AG04450 (cell line): Measurements from ENCODE around the gene SEMA4D. TPM values are rescaled to one million over a fixed set of nuclear protein-coding genes. Genes with fewer than 3 reads are reported as not detected.

Source experiments
- CTCF ChIA-PET: fragments of 300-600, 350-600 bp; formaldehyde crosslinking; extraction: SDS; loops from one replicate; lab custom pipeline; 2022; ENCODE audit warnings: antibody characterized with exemption, inconsistent platforms; lab: Charles Lee
- POLR2A ChIA-PET: fragments of 350-600 bp; formaldehyde crosslinking; extraction: SDS; loops from one replicate; lab custom pipeline; 2021; ENCODE audit warnings: antibody characterized with exemption, inconsistent platforms; lab: Yijun Ruan, JAX
- DNase-seq: peaks from one replicate; pipeline ENCODE4 v3.0.0-alpha.2; 2011; ENCODE audit warnings: low read depth, low spot score
- H3K27ac ChIP-seq: one replicate; pipeline ENCODE4 v1.5.1; 2012; ENCODE audit warnings: low read depth, low read length, control low read depth
- H3K27me3 ChIP-seq: one replicate; pipeline ENCODE4 v1.6.0; 2012; ENCODE audit warnings: low read length; ENCODE audit not compliant: control insufficient read depth, insufficient read depth
- H3K4me3 ChIP-seq: 2 replicates; pipeline ENCODE4 v1.5.1; 2011; ENCODE audit warnings: mild to moderate bottlenecking, low read depth, low read length, control low read depth
- H3K9me3 ChIP-seq: 2 replicates; pipeline ENCODE4 v1.5.1; 2012; ENCODE audit warnings: low read length; ENCODE audit not compliant: control insufficient read depth, insufficient read depth
- polyA plus RNA-seq: library from polyadenylated mRNA; depleted of rRNA; stranded (reverse); fragments of >200 nt; gene quantifications from 2 replicates; pipeline ENCODE4 v1.2.3, GENCODE V29; 2011
- TF ChIP-seq, protein P1 (sequence below): IDR thresholded peaks from 2 replicates; pipeline ENCODE4 v1.5.1; 2011; ENCODE audit warnings: low read depth, low read length, control low read depth, inconsistent platforms

Gene SEMA4D
- polyA plus RNA-seq, 1 experiment, result 2.8 TPM

DNA sequence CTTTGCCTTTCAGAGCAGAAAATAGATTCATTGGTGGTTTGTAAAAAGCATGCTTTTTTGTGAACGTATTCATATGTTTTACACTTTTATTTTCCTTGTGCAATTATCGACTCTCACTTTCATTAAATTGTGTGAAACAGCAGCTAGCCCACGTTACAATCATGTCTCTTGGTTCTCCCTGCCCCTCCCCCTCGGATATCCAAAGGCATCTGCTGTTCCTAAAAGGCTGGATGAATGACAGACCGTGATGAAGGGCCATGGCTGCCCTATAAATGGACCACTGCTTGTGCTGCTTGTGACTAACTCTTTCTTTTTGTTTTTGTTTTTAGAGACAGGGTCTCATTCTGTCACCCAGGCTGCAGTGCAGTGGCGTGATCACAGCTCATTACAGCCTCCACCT is 17.0 kb upstream of the SEMA4D start:
- no peak overlapping the region for H3K4me3 ChIP-seq
- H3K27ac ChIP-seq, result no peak overlapping the region
- ChIA-PET CTCF (no interaction called here), POLR2A (no interaction called here)
- H3K9me3 ChIP-seq, result no peaks in the 10 kb centered on the region
- peaks cover 15% of the 10 kb centered on the region for H3K27me3 ChIP-seq
- TF ChIP-seq, protein P1, sequence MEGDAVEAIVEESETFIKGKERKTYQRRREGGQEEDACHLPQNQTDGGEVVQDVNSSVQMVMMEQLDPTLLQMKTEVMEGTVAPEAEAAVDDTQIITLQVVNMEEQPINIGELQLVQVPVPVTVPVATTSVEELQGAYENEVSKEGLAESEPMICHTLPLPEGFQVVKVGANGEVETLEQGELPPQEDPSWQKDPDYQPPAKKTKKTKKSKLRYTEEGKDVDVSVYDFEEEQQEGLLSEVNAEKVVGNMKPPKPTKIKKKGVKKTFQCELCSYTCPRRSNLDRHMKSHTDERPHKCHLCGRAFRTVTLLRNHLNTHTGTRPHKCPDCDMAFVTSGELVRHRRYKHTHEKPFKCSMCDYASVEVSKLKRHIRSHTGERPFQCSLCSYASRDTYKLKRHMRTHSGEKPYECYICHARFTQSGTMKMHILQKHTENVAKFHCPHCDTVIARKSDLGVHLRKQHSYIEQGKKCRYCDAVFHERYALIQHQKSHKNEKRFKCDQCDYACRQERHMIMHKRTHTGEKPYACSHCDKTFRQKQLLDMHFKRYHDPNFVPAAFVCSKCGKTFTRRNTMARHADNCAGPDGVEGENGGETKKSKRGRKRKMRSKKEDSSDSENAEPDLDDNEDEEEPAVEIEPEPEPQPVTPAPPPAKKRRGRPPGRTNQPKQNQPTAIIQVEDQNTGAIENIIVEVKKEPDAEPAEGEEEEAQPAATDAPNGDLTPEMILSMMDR, result no peak
- no peak for DNase-seq

DNA sequence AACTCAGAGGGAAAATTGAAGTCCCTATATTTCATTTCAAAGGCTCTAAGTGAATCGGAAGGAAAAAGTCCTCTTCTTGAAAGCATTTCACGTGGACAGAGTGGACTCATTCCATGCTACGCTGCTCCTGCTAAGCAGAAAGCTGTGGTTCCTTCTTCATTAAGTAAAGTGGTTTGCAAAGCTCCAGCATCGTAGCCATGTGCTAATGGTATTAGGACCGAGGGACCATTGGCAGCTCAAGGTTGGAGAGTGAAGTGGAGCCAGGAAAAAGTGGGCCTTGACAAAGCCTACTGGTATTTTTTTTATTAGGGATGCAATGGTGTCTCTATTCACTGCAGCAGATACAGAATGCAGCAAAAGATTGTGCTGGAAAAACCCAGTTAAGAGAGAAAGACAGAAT is 16.4 kb upstream of the SEMA4D start:
- H3K27ac ChIP-seq, result no peak overlapping the region
- CTCF ChIA-PET, result no interaction called here
- TF ChIP-seq, protein P1, result no peak
- peaks cover 15% of the 10 kb centered on the region for H3K27me3 ChIP-seq
- no peaks in the 10 kb centered on the region for H3K9me3 ChIP-seq
- no peak for DNase-seq
- no peak overlapping the region for H3K4me3 ChIP-seq
- POLR2A ChIA-PET, result no interaction called here

DNA sequence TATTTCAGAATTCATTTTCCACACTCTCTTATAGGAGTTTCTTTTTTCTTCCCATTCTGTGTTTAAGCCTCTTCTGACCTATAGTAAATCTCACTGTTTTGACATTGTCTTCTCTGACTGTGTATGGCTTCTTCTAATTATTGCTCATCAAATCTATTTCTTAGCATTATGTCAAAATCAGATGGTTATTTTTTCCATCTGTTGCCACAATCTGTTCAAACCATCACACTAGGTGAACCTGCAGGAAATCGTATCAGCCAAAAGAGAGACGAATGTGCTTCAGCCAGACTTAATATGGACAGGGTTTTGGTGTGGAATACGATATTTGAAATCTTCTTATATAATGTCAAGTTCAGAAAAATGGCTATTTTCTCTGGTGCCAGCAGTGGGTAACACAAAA is 15.9 kb upstream of the SEMA4D start:
- no peak overlapping the region for H3K27ac ChIP-seq
- DNase-seq, result no peak
- CTCF ChIA-PET, result no interaction called here
- POLR2A ChIA-PET, result no interaction called here
- H3K9me3 ChIP-seq, result no peaks in the 10 kb centered on the region
- TF ChIP-seq, protein P1, result no peak
- peaks cover 15% of the 10 kb centered on the region for H3K27me3 ChIP-seq
- H3K4me3 ChIP-seq, result no peak overlapping the region

DNA sequence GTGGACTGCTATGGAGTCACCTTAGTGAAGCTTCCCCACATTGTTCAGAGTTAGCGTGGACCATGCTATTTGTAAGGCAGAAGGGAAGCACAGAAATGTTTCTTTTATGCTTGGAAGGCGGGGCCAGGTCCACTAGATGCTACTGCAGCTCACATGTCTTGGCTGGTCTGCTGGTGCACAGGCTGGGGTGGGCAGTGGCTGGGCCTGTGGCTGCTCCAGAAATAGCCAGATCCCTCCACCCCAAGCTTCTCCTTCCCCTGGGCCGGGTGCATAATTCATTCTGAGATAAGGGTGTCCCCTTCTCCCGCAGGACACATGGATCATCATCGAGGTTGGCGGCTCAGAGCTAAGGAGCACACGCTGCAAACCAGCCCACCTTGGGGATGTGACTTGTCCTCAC is 14.5 kb upstream of the SEMA4D start:
- H3K4me3 ChIP-seq, result no peak overlapping the region
- ChIA-PET CTCF (no interaction called here), POLR2A (no interaction called here)
- DNase-seq, result no peak
- peaks cover 15% of the 10 kb centered on the region for H3K27me3 ChIP-seq
- TF ChIP-seq, protein P1, result no peak
- H3K9me3 ChIP-seq, result no peaks in the 10 kb centered on the region
- no peak overlapping the region for H3K27ac ChIP-seq

DNA sequence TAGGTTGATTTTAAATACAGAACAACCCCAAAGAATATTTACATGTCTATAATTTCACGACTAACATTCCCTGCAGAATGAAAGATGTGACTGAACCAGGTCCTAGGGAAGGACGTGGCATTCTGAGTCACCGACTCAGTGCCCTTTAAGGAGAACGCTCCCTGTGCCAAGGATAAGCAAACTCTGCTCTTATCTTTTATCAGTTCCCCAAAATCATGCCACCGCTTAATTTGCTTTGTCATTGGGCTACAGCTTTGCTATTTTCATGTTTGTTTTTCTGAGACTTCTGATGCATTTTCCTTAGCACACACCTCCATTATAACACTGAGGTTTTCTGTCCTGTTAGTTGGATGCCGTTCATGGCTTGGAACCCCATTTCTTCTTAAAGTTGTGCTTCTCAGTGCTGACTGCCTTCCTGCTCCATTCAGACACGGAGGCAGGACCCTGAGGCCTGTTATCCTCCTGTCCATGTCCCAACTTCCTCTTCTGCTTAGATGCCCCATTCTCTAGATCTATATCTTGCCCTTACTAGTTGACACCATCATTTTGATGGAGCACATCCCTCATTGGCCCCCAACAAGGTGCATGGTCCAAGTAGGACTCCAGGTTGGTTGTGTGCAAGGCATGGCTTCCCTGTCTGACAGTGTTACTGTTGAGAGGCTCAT is 11.2 kb upstream of the SEMA4D start:
- no peak for DNase-seq
- TF ChIP-seq, protein P1, result no peak
- no peak overlapping the region for H3K4me3 ChIP-seq
- H3K9me3 ChIP-seq, result no peaks in the 10 kb centered on the region
- POLR2A ChIA-PET, result no interaction called here
- peaks cover 12% of the 10 kb centered on the region for H3K27me3 ChIP-seq
- CTCF ChIA-PET, result no interaction called here
- H3K27ac ChIP-seq, result no peak overlapping the region
